ENCODE data around the gene PRKD2.
"Not testable (repeated sequence)": the region's sequence is repeated elsewhere in the genome, so short reads cannot be mapped to it uniquely, and the experiment has no call there.

The PRKD2 gene

GRCh38 chr19:46717034-46717715 lies at the start of gene PRKD2:
PRKD2 (minus strand) TSS chr19:46717114; CDS start chr19:46716370, 744 bp downstream.
- peak; percentile 84 to 93 for DNase-seq

- no peak for DNase-seq
Measured at GRCh38 chr19:46764817-46765291, 47.9 kb upstream of the PRKD2 start.

- no peak for DNase-seq
Measured at GRCh38 chr19:46762245-46762890, 45.5 kb upstream of the PRKD2 start.

GRCh38 chr19:46761418-46761831 lies 44.5 kb upstream of the PRKD2 start:
- DNase-seq = no peak

DNA sequence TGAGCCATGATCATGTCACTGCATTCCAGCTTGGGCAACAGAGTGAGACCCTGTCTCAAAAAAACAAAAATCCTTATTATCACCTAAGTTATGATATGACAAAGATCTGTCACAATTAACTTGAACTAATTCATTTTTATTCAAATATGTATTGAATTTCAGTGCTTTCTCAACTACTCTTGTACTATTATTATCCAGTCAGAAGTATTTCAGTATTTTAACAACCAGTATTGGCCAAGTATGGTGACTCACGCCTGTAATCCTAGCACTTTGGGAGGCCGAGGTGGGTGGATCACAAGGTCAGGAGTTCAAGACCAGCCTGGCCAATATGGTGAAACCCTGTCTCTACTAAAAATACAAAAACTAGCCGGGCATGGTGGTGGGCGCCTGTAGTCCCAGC lies 44.0 kb upstream of the PRKD2 start:
- not testable (repeated sequence) for DNase-seq

- DNase-seq = no peak
Measured at GRCh38 chr19:46760363-46760762, 43.4 kb upstream of the PRKD2 start.

DNA sequence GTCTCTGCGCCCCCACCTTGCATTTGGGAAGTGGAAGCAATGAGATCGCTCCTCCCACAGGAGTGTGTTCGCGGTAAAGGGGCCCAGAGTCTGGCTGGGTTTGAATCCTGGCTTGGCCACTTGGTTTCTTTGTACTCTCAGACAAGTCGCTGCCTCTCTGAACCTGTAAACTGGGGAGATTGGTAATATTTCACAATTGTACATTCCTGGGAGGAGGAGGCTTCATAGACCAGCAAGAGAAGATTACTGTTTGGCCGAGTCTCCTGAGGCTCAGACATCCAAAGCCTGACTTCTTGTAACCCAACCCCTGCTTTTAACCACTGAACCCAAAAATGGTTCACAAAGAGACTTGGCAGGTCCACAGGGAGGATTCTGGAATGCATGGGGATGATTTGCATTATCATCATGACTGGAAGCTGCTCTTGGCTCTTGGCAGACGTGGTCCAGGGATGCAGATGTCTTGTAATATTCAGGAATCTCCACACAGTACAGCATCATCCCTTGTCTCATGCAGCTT lies 43.0 kb upstream of the PRKD2 start:
- no peak for DNase-seq

DNA sequence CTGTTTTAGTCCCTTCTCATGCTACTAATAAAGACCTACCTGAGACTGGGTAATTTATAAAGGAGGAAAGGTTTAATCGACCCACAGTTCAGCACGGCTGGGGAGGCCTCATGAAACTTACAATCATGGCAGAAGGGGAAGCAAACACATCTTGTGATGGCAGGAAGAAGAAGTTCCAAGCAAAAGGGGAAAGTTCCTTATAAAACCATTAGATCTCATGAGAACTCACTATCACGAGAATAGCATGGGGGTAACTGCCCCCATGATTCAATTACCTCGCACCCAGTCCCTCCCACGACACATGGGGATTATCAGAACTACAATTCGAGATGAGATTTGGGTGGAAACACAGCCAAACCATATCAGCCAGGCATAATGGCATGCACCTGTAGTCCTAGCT lies 42.3 kb upstream of the PRKD2 start:
- no peak for DNase-seq

DNA sequence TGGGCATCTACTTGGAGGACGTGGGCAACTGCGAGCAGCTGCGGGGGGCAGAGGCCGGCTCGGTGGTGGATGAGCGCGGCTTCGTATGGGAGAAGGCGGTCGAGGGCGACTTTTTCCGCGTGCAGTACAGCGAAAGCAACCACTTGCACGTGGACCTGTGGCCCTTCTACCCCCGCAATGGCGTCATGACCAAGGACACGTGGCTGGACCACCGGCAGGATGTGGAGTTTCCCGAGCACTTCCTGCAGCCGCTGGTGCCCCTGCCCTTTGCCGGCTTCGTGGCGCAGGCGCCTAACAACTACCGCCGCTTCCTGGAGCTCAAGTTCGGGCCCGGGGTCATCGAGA lies 39.6 kb upstream of the PRKD2 start:
- no peak for DNase-seq

DNA sequence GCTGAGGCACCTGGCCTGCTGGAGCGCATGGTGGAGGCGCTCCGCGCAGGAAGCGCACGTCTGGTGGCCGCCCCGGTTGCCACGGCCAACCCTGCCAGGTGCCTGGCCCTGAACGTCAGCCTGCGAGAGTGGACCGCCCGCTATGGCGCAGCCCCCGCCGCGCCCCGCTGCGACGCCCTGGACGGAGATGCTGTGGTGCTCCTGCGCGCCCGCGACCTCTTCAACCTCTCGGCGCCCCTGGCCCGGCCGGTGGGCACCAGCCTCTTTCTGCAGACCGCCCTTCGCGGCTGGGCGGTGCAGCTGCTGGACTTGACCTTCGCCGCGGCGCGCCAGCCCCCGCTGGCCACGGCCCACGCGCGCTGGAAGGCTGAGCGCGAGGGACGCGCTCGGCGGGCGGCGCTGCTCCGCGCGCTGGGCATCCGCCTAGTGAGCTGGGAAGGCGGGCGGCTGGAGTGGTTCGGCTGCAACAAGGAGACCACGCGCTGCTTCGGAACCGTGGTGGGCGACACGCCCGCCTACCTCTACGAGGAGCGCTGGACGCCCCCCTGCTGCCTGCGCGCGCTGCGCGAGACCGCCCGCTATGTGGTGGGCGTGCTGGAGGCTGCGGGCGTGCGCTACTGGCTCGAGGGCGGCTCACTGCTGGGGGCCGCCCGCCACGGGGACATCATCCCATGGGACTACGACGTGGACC lies 39.1 kb upstream of the PRKD2 start:
- no peak for DNase-seq

DNA sequence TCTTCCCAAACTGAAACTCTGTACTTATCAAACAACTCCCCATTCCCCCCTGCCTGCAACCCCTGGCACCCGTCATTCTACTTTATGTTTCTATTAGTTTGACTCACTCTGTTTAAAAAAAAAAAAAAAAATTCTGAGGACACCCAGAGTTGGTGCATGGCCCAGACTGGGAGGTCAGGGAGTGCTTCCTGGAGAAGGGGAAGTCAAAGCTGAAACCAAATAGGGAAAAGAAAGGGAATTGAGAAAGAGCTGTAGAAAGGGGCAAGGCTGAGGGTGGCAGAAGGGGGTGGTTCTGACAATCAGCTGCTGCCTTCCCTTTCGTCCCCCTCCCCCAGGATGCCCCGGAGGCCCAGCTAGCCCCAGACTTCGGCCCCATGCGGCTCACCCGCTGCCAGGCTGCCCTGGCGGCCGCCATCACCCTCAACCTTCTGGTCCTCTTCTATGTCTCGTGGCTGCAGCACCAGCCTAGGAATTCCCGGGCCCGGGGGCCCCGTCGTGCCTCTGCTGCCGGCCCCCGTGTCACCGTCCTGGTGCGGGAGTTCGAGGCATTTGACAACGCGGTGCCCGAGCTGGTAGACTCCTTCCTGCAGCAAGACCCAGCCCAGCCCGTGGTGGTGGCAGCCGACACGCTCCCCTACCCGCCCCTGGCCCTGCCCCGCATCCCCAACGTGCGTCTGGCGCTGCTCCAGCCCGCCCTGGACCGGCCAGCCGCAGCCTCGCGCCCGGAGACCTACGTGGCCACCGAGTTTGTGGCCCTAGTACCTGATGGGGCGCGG lies 38.4 kb upstream of the PRKD2 start:
- no peak for DNase-seq

DNA sequence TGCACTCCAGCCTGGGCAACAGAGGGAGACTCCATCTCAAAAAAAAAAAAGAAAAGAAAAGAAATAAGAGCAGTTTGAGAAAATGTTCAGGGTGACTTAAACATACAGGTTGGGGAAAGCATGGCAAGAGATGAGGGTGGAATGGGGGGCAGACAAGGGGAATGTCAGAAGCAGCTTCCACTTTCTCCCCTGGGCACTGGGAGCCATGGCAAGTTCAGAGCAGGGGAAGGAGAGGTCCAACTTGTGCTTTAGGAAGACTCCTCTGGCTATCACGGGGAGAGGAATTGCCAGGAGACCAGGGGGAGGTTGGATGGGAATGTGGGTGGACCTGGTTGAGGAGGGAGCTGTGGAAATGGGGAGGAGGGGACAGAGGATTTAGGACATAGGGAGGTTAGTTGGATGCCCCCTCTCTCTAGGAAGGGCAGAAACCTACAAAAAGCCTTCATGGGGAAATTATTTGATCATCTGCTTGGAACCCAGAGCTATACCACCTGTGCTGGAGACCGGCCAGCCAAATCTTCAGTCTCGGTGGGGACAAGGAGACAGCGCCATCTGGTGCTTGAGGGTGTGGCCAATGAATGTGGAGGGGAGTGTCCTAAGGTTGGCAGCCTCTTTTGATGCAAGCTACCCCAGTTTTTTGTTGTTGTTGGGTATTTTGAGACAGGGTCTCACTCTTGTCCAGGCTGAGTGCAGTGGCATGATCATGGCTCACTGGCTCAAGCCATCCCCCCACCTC lies 36.7 kb upstream of the PRKD2 start:
- DNase-seq = peak; percentile 47 to 53

DNA sequence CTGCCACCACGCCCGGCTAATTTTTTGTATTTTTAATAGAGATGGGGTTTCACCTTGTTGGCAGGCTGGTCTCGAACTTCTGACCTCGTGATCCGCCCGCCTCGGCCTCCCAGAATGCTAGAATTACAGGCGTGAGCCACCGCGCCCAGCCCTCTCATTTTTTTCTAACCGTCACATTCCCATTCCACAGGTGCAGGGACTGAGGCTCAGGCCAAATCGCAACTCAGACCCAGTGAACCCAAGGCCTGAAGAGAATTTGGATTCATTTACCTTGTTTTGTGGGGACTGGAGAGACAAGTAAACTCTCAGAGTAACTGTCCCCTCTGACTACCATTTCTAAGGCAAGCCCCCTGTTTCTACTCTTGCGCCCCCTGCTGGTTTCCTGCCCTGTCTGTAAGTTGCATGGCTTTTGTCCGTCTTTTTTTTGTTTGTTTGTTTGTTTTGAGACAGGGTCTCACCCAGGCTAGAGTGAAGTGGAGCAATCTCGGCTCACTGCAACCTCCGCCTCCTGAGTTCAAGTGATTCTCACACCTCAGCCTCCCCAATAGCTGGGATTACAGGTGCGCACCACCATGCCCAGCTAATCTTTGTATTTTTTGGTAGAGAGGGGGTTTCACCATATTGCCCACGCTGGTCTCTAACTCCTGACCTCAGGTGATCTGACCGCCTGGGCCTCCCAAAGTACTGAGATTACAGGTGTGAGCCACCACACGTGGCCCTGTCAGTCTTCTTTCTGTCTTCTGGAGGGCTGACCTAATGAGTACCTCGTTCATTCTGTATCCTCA lies 31.6 kb upstream of the PRKD2 start:
- DNase-seq = peak; percentile 65 to 78

GRCh38 chr19:46746281-46747057 lies 29.6 kb upstream of the PRKD2 start, which contains the start of gene STRN4:
STRN4 (minus strand) TSS chr19:46746450; CDS start chr19:46746430, 20 bp downstream.
- peak; percentile 50 to 65 for DNase-seq

DNA sequence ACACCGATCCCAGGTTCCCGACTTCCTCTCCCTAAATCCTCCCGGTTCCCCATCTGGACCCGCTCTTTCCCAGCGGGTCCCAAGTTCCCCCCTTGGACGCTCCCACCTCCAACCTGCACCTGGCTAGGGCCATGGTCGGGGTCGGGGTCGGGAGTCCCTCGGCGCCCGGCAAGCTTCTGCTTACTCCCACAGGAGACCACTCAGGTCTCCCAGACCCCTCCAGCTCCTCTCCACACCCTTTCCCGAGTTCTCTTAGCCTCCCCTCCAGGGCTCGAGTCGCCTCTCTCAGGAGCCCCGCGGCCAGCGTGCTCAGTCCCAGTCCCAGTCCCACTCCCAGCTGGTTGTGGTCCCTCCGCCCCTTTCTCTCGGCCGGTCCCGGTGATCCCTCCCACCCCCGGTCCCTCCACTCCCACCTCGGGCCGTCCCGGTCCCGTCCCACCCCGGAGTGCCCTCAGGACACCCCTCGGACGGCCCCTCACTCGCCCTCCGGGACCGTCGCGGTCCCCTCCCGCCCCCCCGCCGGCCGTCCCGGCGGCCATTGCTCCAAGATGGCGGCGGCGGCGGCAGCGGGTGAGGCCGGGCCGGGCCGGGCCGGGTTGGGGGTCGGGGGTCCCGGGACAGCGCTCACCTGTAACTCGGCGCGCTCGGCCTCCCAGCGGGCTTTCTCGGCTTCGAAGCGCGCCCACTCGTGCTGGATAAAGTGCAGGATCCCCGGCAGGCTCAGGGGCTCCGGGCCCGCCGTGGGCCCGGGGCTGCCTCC lies 28.8 kb upstream of the PRKD2 start, which contains the start of gene FKRP:
FKRP (plus strand) TSS at position 537 of the 760 bp plus-strand sequence. CDS start 9,394 bp downstream, outside the sequence.
- DNase-seq = peak; percentile 16 to 51

DNA sequence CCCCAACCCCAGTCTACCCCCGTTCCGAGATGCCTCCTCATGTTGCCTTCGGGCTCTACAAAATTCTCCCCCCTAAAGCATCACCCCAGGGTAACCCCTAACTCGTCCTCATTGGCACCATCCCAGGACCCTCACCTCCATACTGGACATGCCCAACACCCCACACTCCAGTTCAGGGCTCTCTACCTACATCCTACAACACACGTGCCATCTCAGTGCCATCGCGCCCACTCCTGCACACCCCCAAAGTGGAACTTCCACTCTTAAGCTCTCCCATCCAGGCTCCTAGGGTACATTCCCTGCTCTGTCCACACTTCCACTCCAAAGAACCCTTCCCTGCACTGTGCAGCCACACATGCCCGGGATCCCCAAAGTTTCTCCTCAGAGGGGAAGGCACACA lies 28.1 kb upstream of the PRKD2 start:
- no peak for DNase-seq

GRCh38 chr19:46744005-46744691 lies 27.2 kb upstream of the PRKD2 start:
- no peak for DNase-seq

GRCh38 chr19:46742926-46743480 lies 26.1 kb upstream of the PRKD2 start:
- DNase-seq = no peak

- DNase-seq = no peak
Measured at GRCh38 chr19:46741447-46741846, 24.5 kb upstream of the PRKD2 start.
